Transverse colon (tissue), 4 donors: ENCODE measurements around the gene GSK3B. TPM values are rescaled to one million over a fixed set of nuclear protein-coding genes. Genes with fewer than 3 reads are reported as not detected.

Experiments
- DNase-seq: peaks from one replicate; pipeline ENCODE4 v3.0.0-alpha.2; 2019
- H3K27ac ChIP-seq, 4 donors: fragments of 200-600 bp; sonication (generic); 2 replicates each; pipeline ENCODE4 v1.5.1; 2016 to 2018; ENCODE audit warnings: inconsistent platforms in 4 of 4
- H3K27me3 ChIP-seq: fragments of 200-600 bp; sonication (generic); 2 replicates; pipeline ENCODE4 v1.5.1; 2017; ENCODE audit warnings: inconsistent platforms
- H3K36me3 ChIP-seq, 4 donors: fragments of 200-600 bp; sonication (generic); 2 replicates each; pipeline ENCODE4 v1.5.1; 2017 to 2019; ENCODE audit warnings: inconsistent platforms in 4 of 4
- H3K4me1 ChIP-seq, 4 donors: fragments of 200-600 bp; sonication (generic); 2 replicates each; pipeline ENCODE4 v1.5.1; 2017 to 2020; ENCODE audit warnings: inconsistent platforms in 4 of 4
- H3K4me3 ChIP-seq, 4 donors: fragments of 200-600 bp; sonication (generic); 1 replicate in 1 of 4; 2 replicates in 3 of 4; pipeline versions ENCODE4 v1.5.1 to v1.6.1; 2017 to 2019; ENCODE audit warnings: inconsistent platforms in 4 of 4
- H3K9me3 ChIP-seq, 2 donors: fragments of 200-600 bp; sonication (generic); 2 replicates each; pipeline ENCODE4 v1.5.1; 2017 to 2019; ENCODE audit warnings: inconsistent platforms in 2 of 2
- EP300 ChIP-seq: sonication (generic); formaldehyde crosslinking; IDR thresholded peaks from one replicate; pipeline ENCODE4 v1.6.1; 2017; ENCODE audit warnings: antibody characterized with exemption, low read depth
- POLR2A ChIP-seq: fragments of 450-650 bp; IDR thresholded peaks from one replicate; pipeline ENCODE4 v1.6.1; 2016; ENCODE audit warnings: antibody characterized with exemption, mild to moderate bottlenecking, moderate library complexity
- POLR2AphosphoS5 ChIP-seq, 3 donors: sonication (generic); formaldehyde crosslinking; IDR thresholded peaks; one replicate each; pipeline ENCODE4 v1.6.1; 2016; ENCODE audit warnings: antibody characterized with exemption in 3 of 3
- WGBS, 2 donors: methylation state at CpG; one replicate each; pipeline ENCODE4 v1.1.5; 2018; ENCODE audit warnings: low coverage in 1 of 2; 5-methylcytosine and 5-hydroxymethylcytosine counted together
- in situ Hi-C, 4 donors: fragments of 200-750 bp; cut with MboI; loops; one replicate each; pipeline versions ENCODE4 v1.15.0 to v1.15.1; 2017; ENCODE audit warnings: low sequenced_read_pairs in 3 of 4, low pct_ligation_motif_present in 1 of 4, low pct_unique_long_range_greater_than_20kb in 1 of 4
- intact Hi-C: fragments of 100-400 bp; cut with DNase I; formaldehyde crosslinking; loops from one replicate; pipeline ENCODE4 v1.15.1; 2023; ENCODE audit warnings: low total_unique reads
- total RNA-seq, 4 donors: library from RNA; depleted of rRNA; stranded (reverse); fragments of >200 nt; gene quantifications; one replicate each; pipeline ENCODE4 v1.1.0, GENCODE V29; 2016
- TF ChIP-seq, protein P1 (sequence below), 5 experiments: fragments of 200-600 bp in 3 of 5; fragments of 450-650 bp in 2 of 5; sonication (generic) in 3 of 5; IDR thresholded peaks; 1 replicate in 2 of 5; 2 replicates in 3 of 5; pipeline ENCODE4 v1.5.1; 2016 to 2017; ENCODE audit warnings: antibody characterized with exemption in 5 of 5, inconsistent platforms in 3 of 5, mild to moderate bottlenecking in 2 of 5, moderate library complexity in 1 of 5

GSK3B gene
- total RNA-seq, 4 donors from 2014 or later: 14.7 to 35.9 (median 24.2) TPM

DNA sequence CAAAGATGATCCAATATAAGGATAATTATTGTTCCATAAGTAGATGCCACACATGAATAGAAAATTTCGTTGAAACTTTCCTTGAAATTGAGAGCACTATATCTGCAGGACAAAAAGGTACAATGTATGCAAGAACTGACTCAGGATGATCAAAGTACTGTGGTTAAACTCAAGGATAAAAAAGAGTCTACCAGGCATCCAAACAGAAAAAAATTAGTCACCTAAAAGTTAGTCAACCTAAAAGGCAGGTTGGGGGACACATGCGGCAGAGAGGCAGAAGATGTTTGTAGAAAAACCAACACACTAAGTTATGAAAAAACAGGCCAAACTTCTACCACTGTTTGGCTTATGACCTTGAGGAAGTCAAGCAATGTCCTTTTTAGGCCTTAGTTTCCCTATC is 68.7 kb downstream of the GSK3B start:
- no peak overlapping the region for H3K4me3 ChIP-seq
- intact Hi-C loops: no loop called here
- peaks cover 0 to 11% (median 2%) of the 10 kb centered on the region in 4 donors for H3K4me1 ChIP-seq
- H3K36me3 ChIP-seq: no peaks in the 10 kb centered on the region
- no peak overlapping the region for H3K27ac ChIP-seq
- TF ChIP-seq POLR2A: no peak
- TF ChIP-seq EP300: no peak
- TF ChIP-seq, protein P1, sequence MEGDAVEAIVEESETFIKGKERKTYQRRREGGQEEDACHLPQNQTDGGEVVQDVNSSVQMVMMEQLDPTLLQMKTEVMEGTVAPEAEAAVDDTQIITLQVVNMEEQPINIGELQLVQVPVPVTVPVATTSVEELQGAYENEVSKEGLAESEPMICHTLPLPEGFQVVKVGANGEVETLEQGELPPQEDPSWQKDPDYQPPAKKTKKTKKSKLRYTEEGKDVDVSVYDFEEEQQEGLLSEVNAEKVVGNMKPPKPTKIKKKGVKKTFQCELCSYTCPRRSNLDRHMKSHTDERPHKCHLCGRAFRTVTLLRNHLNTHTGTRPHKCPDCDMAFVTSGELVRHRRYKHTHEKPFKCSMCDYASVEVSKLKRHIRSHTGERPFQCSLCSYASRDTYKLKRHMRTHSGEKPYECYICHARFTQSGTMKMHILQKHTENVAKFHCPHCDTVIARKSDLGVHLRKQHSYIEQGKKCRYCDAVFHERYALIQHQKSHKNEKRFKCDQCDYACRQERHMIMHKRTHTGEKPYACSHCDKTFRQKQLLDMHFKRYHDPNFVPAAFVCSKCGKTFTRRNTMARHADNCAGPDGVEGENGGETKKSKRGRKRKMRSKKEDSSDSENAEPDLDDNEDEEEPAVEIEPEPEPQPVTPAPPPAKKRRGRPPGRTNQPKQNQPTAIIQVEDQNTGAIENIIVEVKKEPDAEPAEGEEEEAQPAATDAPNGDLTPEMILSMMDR (IDR thresholded peaks at IDR 0.05): no peak
- TF ChIP-seq POLR2AphosphoS5 (IDR thresholded peaks at IDR 0.05): no peak
- no peak for DNase-seq
- no peaks in the 10 kb centered on the region for H3K27me3 ChIP-seq
- no peaks in the 10 kb centered on the region for H3K9me3 ChIP-seq
- in situ Hi-C loops: no loop called here
- 64 to 71% methylated on average over 2 of the region's 2 CpGs for WGBS, 2 donors

DNA sequence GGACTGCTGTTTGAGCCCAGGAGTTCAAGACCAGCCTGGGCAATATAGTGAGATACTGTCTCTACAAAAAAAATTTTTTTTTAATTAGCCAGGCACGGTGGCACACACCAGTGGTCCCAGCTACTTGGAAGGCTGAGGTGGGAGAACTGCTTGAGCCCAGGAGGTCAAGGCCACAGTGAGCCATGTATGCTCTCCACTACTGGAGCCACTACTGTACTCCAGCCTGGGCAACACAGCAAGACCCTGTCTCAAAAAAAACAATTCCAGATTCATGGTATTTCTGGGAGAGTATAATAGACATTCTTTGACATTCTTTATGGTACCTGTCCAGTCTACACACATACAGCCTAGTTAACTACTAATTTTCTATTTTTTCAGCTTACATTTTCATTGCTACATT is 70.1 kb downstream of the GSK3B start:
- Histone ChIP-seq H3K4me3 (no peak overlapping the region), H3K27me3 (no peaks in the 10 kb centered on the region), H3K27ac (no peak overlapping the region), H3K4me1 (peaks cover 0 to 13% (median 3%) of the 10 kb centered on the region in 4 donors), H3K9me3 (no peaks in the 10 kb centered on the region), H3K36me3 (no peaks in the 10 kb centered on the region)
- DNase-seq: no peak
- in situ Hi-C loops (no loop called here), intact Hi-C loops (no loop called here)
- WGBS, 2 donors: 100% methylated on average over 1 of the region's 1 CpG; no CpG with 5 or more reads in 1 of the 2 donors
- TF ChIP-seq POLR2AphosphoS5 (IDR thresholded peaks at IDR 0.05): no peak
- TF ChIP-seq EP300: no peak
- no peak for TF ChIP-seq POLR2A
- TF ChIP-seq, protein P1 (IDR thresholded peaks at IDR 0.05): no peak

DNA sequence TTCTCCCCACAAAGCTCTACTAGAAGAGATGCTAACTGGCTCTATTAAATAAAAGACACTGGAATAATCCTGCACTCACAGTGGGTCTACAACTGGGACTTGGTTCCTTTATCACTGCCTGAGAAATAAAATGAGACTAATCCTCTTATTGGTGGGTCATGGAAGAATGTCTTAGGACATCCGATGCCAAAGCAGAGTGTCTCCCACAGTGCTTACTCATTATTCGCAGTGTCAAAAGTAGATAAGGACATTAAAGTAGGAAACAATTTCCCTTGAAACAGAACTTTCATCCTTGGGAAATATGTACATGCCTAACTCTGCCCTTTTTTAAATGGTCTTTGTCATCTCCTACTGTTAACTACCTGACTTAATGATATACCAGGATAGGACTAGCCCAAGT is 71.5 kb downstream of the GSK3B start:
- Histone ChIP-seq H3K36me3 (no peaks in the 10 kb centered on the region), H3K9me3 (no peaks in the 10 kb centered on the region), H3K27me3 (no peaks in the 10 kb centered on the region), H3K4me1 (peaks cover 0 to 19% (median 6%) of the 10 kb centered on the region in 4 donors), H3K4me3 (no peak overlapping the region), H3K27ac (no peak overlapping the region)
- intact Hi-C loops (no loop called here), in situ Hi-C loops (no loop called here)
- TF ChIP-seq, protein P1 (IDR thresholded peaks at IDR 0.05): no peak
- no peak for TF ChIP-seq POLR2AphosphoS5 (IDR thresholded peaks at IDR 0.05)
- no peak for TF ChIP-seq POLR2A
- TF ChIP-seq EP300: no peak
- no peak for DNase-seq
- 80 to 100% methylated on average over 2 of the region's 2 CpGs for WGBS, 2 donors

DNA sequence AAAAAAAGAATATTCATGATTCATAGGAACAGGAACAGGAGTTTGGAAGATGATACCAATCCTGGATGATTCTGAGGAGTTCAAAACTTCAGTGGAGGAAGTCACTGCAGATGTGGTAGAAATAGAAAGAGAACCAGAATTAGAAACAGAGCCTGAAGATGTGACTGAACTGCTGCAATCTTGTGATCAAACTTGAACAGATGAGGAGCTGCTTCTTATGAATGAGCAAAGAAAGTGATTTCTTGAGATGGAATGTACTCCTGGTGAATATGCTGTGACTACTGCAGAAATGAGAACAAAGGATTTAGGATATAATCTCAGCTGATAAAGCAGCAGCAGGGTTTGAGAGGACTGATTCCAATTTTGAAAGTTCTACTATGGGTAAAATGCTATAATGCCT is 72.7 kb downstream of the GSK3B start:
- DNase-seq: no peak
- in situ Hi-C loops (no loop called here), intact Hi-C loops (no loop called here)
- H3K9me3 ChIP-seq: no peaks in the 10 kb centered on the region
- no peak overlapping the region for H3K27ac ChIP-seq
- H3K4me1 ChIP-seq: peaks cover 3 to 19% (median 6%) of the 10 kb centered on the region in 4 donors
- H3K4me3 ChIP-seq: no peak overlapping the region
- H3K27me3 ChIP-seq: no peaks in the 10 kb centered on the region
- no peaks in the 10 kb centered on the region for H3K36me3 ChIP-seq
- TF ChIP-seq POLR2A (no peak), POLR2AphosphoS5 (IDR thresholded peaks at IDR 0.05) (no peak), EP300 (no peak)
- TF ChIP-seq, protein P1 (IDR thresholded peaks at IDR 0.05): no peak
